ENCODE results near the gene SUV39H2. TPM values are rescaled to one million over a fixed set of nuclear protein-coding genes. Genes with fewer than 3 reads are reported as not detected.

Gene SUV39H2
- total and polyA plus RNA-seq, 7 experiments from 2014 or later, result 2.4 to 25.0 (median 6.8) TPM

DNA sequence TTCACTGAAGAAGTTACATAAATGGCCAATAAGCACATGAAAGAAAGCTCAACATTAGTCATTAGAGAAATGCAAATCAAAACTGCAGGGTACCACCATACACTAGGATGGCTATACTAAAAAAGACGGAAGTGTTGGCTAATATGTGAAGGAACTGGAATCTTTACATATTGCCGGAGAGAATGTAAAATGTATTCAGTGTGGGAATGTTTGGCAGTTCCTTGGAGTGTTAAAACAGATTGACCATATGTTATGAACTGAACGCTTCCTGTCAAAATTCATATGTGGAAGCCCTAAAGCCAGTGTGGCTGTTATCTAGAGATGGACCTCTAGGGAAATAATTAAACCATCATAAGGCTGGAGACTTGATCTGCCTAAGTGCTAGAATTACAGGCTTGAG is 33.1 kb downstream of the SUV39H2 start:
- Mint-ChIP-seq H3K4me1 (peaks cover 0 to 31% (median 28%) of the 10 kb centered on the region in 7 donors), H3K4me3 (no peak overlapping the region), H3K9me3 (peaks cover 0 to 24% (median 7%) of the 10 kb centered on the region in 11 donors), H3K36me3 (peaks cover 38 to 91% (median 78%) of the 10 kb centered on the region in 5 donors), H3K27me3 (no peaks in the 10 kb centered on the region), H3K27ac (no peak overlapping the region)
- no peak overlapping the region for H3K27ac ChIP-seq (ENCODE audit: low read depth, low read length)
- no peaks in the 10 kb centered on the region for H3K4me1 ChIP-seq (ENCODE audit: control insufficient read depth in 2 of 2, insufficient read depth in 2 of 2, low read length in 2 of 2)
- H3K9me3 ChIP-seq (ENCODE audit: control insufficient read depth in 2 of 3, low read length in 3 of 3), result no peaks in the 10 kb centered on the region
- ATAC-seq, result no peak
- H3K4me3 ChIP-seq (ENCODE audit: low read length), result no peak overlapping the region
- H3K27me3 ChIP-seq (ENCODE audit: control insufficient read depth in 2 of 2, insufficient read depth in 2 of 2, low read length in 2 of 2), result no peaks in the 10 kb centered on the region
- POLR2A ChIA-PET, result no interaction called here
- peaks cover 19 to 55% (median 22%) of the 10 kb centered on the region in 3 experiments for H3K36me3 ChIP-seq (ENCODE audit: control insufficient read depth in 2 of 3, insufficient read depth in 3 of 3, low read length in 3 of 3)
- CTCF ChIA-PET, result no interaction called here
- intact Hi-C loops (cut with micrococcal nuclease), result no loop called here
- DNase-seq, result no peak

- peaks cover 34 to 94% (median 85%) of the 10 kb centered on the region in 5 donors for H3K36me3 Mint-ChIP-seq
Observed at GRCh38 chr10:14916600-14916999, 37.9 kb downstream of the SUV39H2 start.

GRCh38 chr10:14917827-14918226 is 39.2 kb downstream of the SUV39H2 start:
- ChIA-PET POLR2A (no interaction called here), CTCF (interaction anchor here (0.6 kb wide), 1 partner anchor 46 kb away, joined by 3 read pairs; no protein-coding TSS in a partner anchor)
- ATAC-seq (no peak), DNase-seq (no peak)
- Mint-ChIP-seq H3K27me3 (no peaks in the 10 kb centered on the region), H3K9me3 (peaks cover 0 to 35% (median 15%) of the 10 kb centered on the region in 11 donors), H3K36me3 (peaks cover 37 to 97% (median 90%) of the 10 kb centered on the region in 5 donors), H3K4me3 (no peak overlapping the region), H3K4me1 (peaks cover 6 to 28% (median 14%) of the 10 kb centered on the region in 7 donors), H3K27ac (peak overlapping the region in 1 of 9 donors; percentile 38)
- H3K27ac ChIP-seq (ENCODE audit: low read depth, low read length), result no peak overlapping the region
- no peaks in the 10 kb centered on the region for H3K27me3 ChIP-seq (ENCODE audit: control insufficient read depth in 2 of 2, insufficient read depth in 2 of 2, low read length in 2 of 2)
- intact Hi-C loops (cut with micrococcal nuclease), result no loop called here
- H3K36me3 ChIP-seq (ENCODE audit: control insufficient read depth in 2 of 3, insufficient read depth in 3 of 3, low read length in 3 of 3), result peaks cover 29 to 69% (median 41%) of the 10 kb centered on the region in 3 experiments
- no peak overlapping the region for H3K4me3 ChIP-seq (ENCODE audit: low read length)
- peaks cover 0 to 11% (median 0%) of the 10 kb centered on the region in 3 experiments for H3K9me3 ChIP-seq (ENCODE audit: control insufficient read depth in 2 of 3, low read length in 3 of 3)
- no peaks in the 10 kb centered on the region for H3K4me1 ChIP-seq (ENCODE audit: control insufficient read depth in 2 of 2, insufficient read depth in 2 of 2, low read length in 2 of 2)

More at GRCh38 chr10:14916600-14916999, 37.9 kb downstream of the SUV39H2 start:
- Histone ChIP-seq H3K27me3 (ENCODE audit: control insufficient read depth in 2 of 2, insufficient read depth in 2 of 2, low read length in 2 of 2) (no peaks in the 10 kb centered on the region), H3K36me3 (ENCODE audit: control insufficient read depth in 2 of 3, insufficient read depth in 3 of 3, low read length in 3 of 3) (peaks cover 30 to 67% (median 35%) of the 10 kb centered on the region in 3 experiments), H3K9me3 (ENCODE audit: control insufficient read depth in 2 of 3, low read length in 3 of 3) (peaks cover 0 to 11% (median 0%) of the 10 kb centered on the region in 3 experiments), H3K27ac (ENCODE audit: low read depth, low read length) (no peak overlapping the region), H3K4me3 (ENCODE audit: low read length) (no peak overlapping the region), H3K4me1 (ENCODE audit: control insufficient read depth in 2 of 2, insufficient read depth in 2 of 2, low read length in 2 of 2) (no peaks in the 10 kb centered on the region)
- intact Hi-C loops (cut with micrococcal nuclease), result no loop called here
- DNase-seq (no peak), ATAC-seq (no peak)
- peak overlapping the region in 2 of 9 donors; percentile 41 to 59 for H3K27ac Mint-ChIP-seq
- H3K4me1 Mint-ChIP-seq, result peaks cover 1 to 29% (median 14%) of the 10 kb centered on the region in 7 donors
- POLR2A ChIA-PET, result no interaction called here
- no peaks in the 10 kb centered on the region for H3K27me3 Mint-ChIP-seq
- H3K4me3 Mint-ChIP-seq, result no peak overlapping the region
- peaks cover 0 to 35% (median 15%) of the 10 kb centered on the region in 11 donors for H3K9me3 Mint-ChIP-seq
- CTCF ChIA-PET, result no interaction called here

- CTCF ChIA-PET, result no interaction called here
- H3K36me3 Mint-ChIP-seq, result peaks cover 34 to 91% (median 87%) of the 10 kb centered on the region in 5 donors
Observed at GRCh38 chr10:14918964-14919363, 40.3 kb downstream of the SUV39H2 start.

GRCh38 chr10:14924013-14924412 is 45.3 kb downstream of the SUV39H2 start:
- Histone ChIP-seq H3K9me3 (ENCODE audit: control insufficient read depth in 2 of 3, low read length in 3 of 3) (no peaks in the 10 kb centered on the region), H3K4me3 (ENCODE audit: low read length) (no peak overlapping the region), H3K4me1 (ENCODE audit: control insufficient read depth in 2 of 2, insufficient read depth in 2 of 2, low read length in 2 of 2) (no peaks in the 10 kb centered on the region), H3K36me3 (ENCODE audit: control insufficient read depth in 2 of 3, insufficient read depth in 3 of 3, low read length in 3 of 3) (peaks cover 9 to 80% (median 40%) of the 10 kb centered on the region in 3 experiments), H3K27me3 (ENCODE audit: control insufficient read depth in 2 of 2, insufficient read depth in 2 of 2, low read length in 2 of 2) (no peaks in the 10 kb centered on the region), H3K27ac (ENCODE audit: low read depth, low read length) (no peak overlapping the region)
- ChIA-PET POLR2A (no interaction called here), CTCF (no interaction called here)
- no peak overlapping the region for H3K27ac Mint-ChIP-seq
- no peak overlapping the region for H3K4me3 Mint-ChIP-seq
- no peaks in the 10 kb centered on the region for H3K27me3 Mint-ChIP-seq
- peaks cover 0 to 5% (median 0%) of the 10 kb centered on the region in 11 donors for H3K9me3 Mint-ChIP-seq
- DNase-seq, result no peak
- intact Hi-C loops (cut with micrococcal nuclease), result no loop called here
- ATAC-seq, result no peak
- H3K36me3 Mint-ChIP-seq, result peaks cover 38 to 80% (median 68%) of the 10 kb centered on the region in 5 donors
- peaks cover 0 to 14% (median 0%) of the 10 kb centered on the region in 7 donors for H3K4me1 Mint-ChIP-seq

More at GRCh38 chr10:14918964-14919363, 40.3 kb downstream of the SUV39H2 start:
- Mint-ChIP-seq H3K27ac (peak overlapping the region in 3 of 9 donors; percentile 10 to 51 (median 38)), H3K27me3 (no peaks in the 10 kb centered on the region), H3K9me3 (peaks cover 0 to 35% (median 15%) of the 10 kb centered on the region in 11 donors), H3K4me1 (peaks cover 6 to 24% (median 14%) of the 10 kb centered on the region in 7 donors), H3K4me3 (no peak overlapping the region)
- no peaks in the 10 kb centered on the region for H3K27me3 ChIP-seq (ENCODE audit: control insufficient read depth in 2 of 2, insufficient read depth in 2 of 2, low read length in 2 of 2)
- peaks cover 29 to 74% (median 43%) of the 10 kb centered on the region in 3 experiments for H3K36me3 ChIP-seq (ENCODE audit: control insufficient read depth in 2 of 3, insufficient read depth in 3 of 3, low read length in 3 of 3)
- no peak overlapping the region for H3K27ac ChIP-seq (ENCODE audit: low read depth, low read length)
- POLR2A ChIA-PET, result interaction anchor here (0.5 kb wide), 1 partner anchor 11 kb away, joined by 3 read pairs; no protein-coding TSS in a partner anchor
- H3K9me3 ChIP-seq (ENCODE audit: control insufficient read depth in 2 of 3, low read length in 3 of 3), result peaks cover 0 to 11% (median 0%) of the 10 kb centered on the region in 3 experiments
- intact Hi-C loops (cut with micrococcal nuclease), result no loop called here
- no peak for ATAC-seq
- no peak for DNase-seq
- H3K4me1 ChIP-seq (ENCODE audit: control insufficient read depth in 2 of 2, insufficient read depth in 2 of 2, low read length in 2 of 2), result no peaks in the 10 kb centered on the region
- H3K4me3 ChIP-seq (ENCODE audit: low read length), result no peak overlapping the region

DNA sequence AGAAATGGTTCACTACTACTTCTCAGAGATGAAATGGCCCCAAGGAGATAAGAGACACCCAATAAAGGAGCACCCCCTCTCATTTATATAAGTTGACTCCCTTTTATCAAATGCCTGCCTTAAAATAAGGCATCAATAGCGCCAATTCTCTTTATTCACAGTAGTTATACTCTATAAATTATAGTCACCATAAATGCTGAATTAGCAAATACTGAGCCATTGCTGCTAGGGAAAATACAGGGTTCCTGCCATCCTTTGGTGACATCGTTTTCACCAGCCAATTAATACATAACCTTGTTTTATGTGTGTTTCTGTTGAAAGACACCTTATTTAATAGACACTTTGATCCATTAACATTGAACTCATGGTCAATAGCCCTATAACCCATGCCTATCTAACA is 46.6 kb downstream of the SUV39H2 start:
- no peak overlapping the region for H3K4me3 ChIP-seq (ENCODE audit: low read length)
- ChIA-PET CTCF (no interaction called here), POLR2A (no interaction called here)
- intact Hi-C loops (cut with micrococcal nuclease), result no loop called here
- Mint-ChIP-seq H3K36me3 (peaks cover 28 to 67% (median 55%) of the 10 kb centered on the region in 5 donors), H3K4me3 (no peak overlapping the region), H3K27me3 (no peaks in the 10 kb centered on the region), H3K9me3 (peaks cover 0 to 3% (median 0%) of the 10 kb centered on the region in 11 donors), H3K4me1 (peaks cover 0 to 6% (median 0%) of the 10 kb centered on the region in 7 donors), H3K27ac (no peak overlapping the region)
- no peaks in the 10 kb centered on the region for H3K4me1 ChIP-seq (ENCODE audit: control insufficient read depth in 2 of 2, insufficient read depth in 2 of 2, low read length in 2 of 2)
- H3K27me3 ChIP-seq (ENCODE audit: control insufficient read depth in 2 of 2, insufficient read depth in 2 of 2, low read length in 2 of 2), result no peaks in the 10 kb centered on the region
- no peak overlapping the region for H3K27ac ChIP-seq (ENCODE audit: low read depth, low read length)
- peaks cover 5 to 70% (median 31%) of the 10 kb centered on the region in 3 experiments for H3K36me3 ChIP-seq (ENCODE audit: control insufficient read depth in 2 of 3, insufficient read depth in 3 of 3, low read length in 3 of 3)
- ATAC-seq (no peak), DNase-seq (no peak)
- no peaks in the 10 kb centered on the region for H3K9me3 ChIP-seq (ENCODE audit: control insufficient read depth in 2 of 3, low read length in 3 of 3)

GRCh38 chr10:14926061-14926470 is 47.4 kb downstream of the SUV39H2 start:
- no peak for DNase-seq
- Histone ChIP-seq H3K9me3 (ENCODE audit: control insufficient read depth in 2 of 3, low read length in 3 of 3) (no peaks in the 10 kb centered on the region), H3K27me3 (ENCODE audit: control insufficient read depth in 2 of 2, insufficient read depth in 2 of 2, low read length in 2 of 2) (no peaks in the 10 kb centered on the region), H3K36me3 (ENCODE audit: control insufficient read depth in 2 of 3, insufficient read depth in 3 of 3, low read length in 3 of 3) (peaks cover 9 to 69% (median 32%) of the 10 kb centered on the region in 3 experiments), H3K4me1 (ENCODE audit: control insufficient read depth in 2 of 2, insufficient read depth in 2 of 2, low read length in 2 of 2) (no peaks in the 10 kb centered on the region), H3K27ac (ENCODE audit: low read depth, low read length) (no peak overlapping the region), H3K4me3 (ENCODE audit: low read length) (no peak overlapping the region)
- POLR2A ChIA-PET, result no interaction called here
- Mint-ChIP-seq H3K4me1 (peaks cover 0 to 6% (median 0%) of the 10 kb centered on the region in 7 donors), H3K9me3 (peaks cover 0 to 3% (median 0%) of the 10 kb centered on the region in 11 donors), H3K36me3 (peaks cover 28 to 65% (median 50%) of the 10 kb centered on the region in 5 donors), H3K27me3 (no peaks in the 10 kb centered on the region), H3K27ac (peak overlapping the region in 1 of 9 donors; percentile 41), H3K4me3 (no peak overlapping the region)
- ATAC-seq, result no peak
- CTCF ChIA-PET, result no interaction called here
- intact Hi-C loops (cut with micrococcal nuclease), result no loop called here
